SK-N-SH (cell line): ENCODE measurements around the gene OTOA. TPM values are rescaled to one million over a fixed set of nuclear protein-coding genes. Genes with fewer than 3 reads are reported as not detected.

ENCODE experiments used
- CTCF ChIA-PET: fragments of 300-600, 350-600 bp; formaldehyde crosslinking; extraction: SDS; loops from one replicate; lab custom pipeline; 2021; lab: Yijun Ruan, JAX
- POLR2A ChIA-PET: fragments of 350-600 bp; sonication (Branson Sonifier 250); formaldehyde crosslinking; extraction: SDS; loops from one replicate; lab custom pipeline; 2020; ENCODE audit warnings: antibody characterized with exemption, inconsistent platforms; lab: Yijun Ruan, JAX
- DNase-seq: peaks from one replicate; pipeline ENCODE4 v3.0.0; 2012
- H2AFZ ChIP-seq: fragments of 200-600 bp; sonication (generic); 2 replicates; pipeline ENCODE4 v1.8.1; 2016; ENCODE audit warnings: antibody characterized with exemption, mild to moderate bottlenecking, low read depth
- H3F3A ChIP-seq: fragments of 200-600 bp; sonication (generic); replicated peaks from 2 replicates; pipeline ENCODE3; 2016; ENCODE audit warnings: antibody characterized with exemption, mild to moderate bottlenecking; ENCODE audit not compliant: insufficient read depth
- H3K27ac ChIP-seq, 2 experiments: fragments of 200-500 bp in 1 of 2; fragments of 200-600 bp in 1 of 2; sonication (Bioruptor generic) in 1 of 2; sonication (generic), shearing (Covaris generic) in 1 of 2; 2 replicates each; pipeline versions ENCODE4 v1.5.1 to v1.6.1; 2014 to 2016; ENCODE audit warnings: low read depth in 2 of 2, inconsistent platforms in 1 of 2, low read length in 1 of 2, mild to moderate bottlenecking in 1 of 2, mixed read lengths in 1 of 2
- H3K27me3 ChIP-seq: fragments of 200-600 bp; sonication (generic), shearing (Covaris generic); 2 replicates; pipeline ENCODE4 v1.6.1; 2016; ENCODE audit warnings: mixed run types; ENCODE audit not compliant: insufficient read depth
- H3K36me3 ChIP-seq, 2 experiments: fragments of 200-500 bp in 1 of 2; fragments of 200-600 bp in 1 of 2; sonication (Bioruptor generic) in 1 of 2; sonication (generic) in 1 of 2; replicated peaks in 1 of 2; 2 replicates each; pipeline versions ENCODE3 to v1.5.1; 2014 to 2016; ENCODE audit warnings: low read length in 1 of 2, mild to moderate bottlenecking in 1 of 2; ENCODE audit not compliant: insufficient read depth in 2 of 2, control insufficient read depth in 1 of 2
- H3K4me1 ChIP-seq, 2 experiments: fragments of 200-500 bp in 1 of 2; fragments of 200-600 bp in 1 of 2; sonication (Bioruptor generic) in 1 of 2; sonication (generic), shearing (Covaris generic) in 1 of 2; 2 replicates each; pipeline versions ENCODE4 v1.5.1 to v1.6.1; 2014 to 2016; ENCODE audit warnings: low read depth in 1 of 2, low read length in 1 of 2, mixed run types in 1 of 2; ENCODE audit not compliant: insufficient read depth in 2 of 2, control insufficient read depth in 1 of 2
- H3K4me2 ChIP-seq: fragments of 200-600 bp; sonication (generic), shearing (Covaris generic); 2 replicates; pipeline ENCODE4 v1.6.1; 2017; ENCODE audit warnings: mixed run types
- H3K4me3 ChIP-seq, 2 experiments: fragments of 200-500 bp in 1 of 2; fragments of 200-600 bp in 1 of 2; sonication (Bioruptor generic) in 1 of 2; sonication (generic), shearing (Covaris generic) in 1 of 2; 2 replicates each; pipeline versions ENCODE4 v1.5.1 to v1.8.1; 2014 to 2016; ENCODE audit warnings: low read depth in 2 of 2, inconsistent platforms in 1 of 2, low read length in 1 of 2, mild to moderate bottlenecking in 1 of 2, mixed read lengths in 1 of 2, moderate library complexity in 1 of 2
- H3K79me2 ChIP-seq: fragments of 200-600 bp; sonication (generic); 2 replicates; pipeline ENCODE4 v1.8.1; 2017; ENCODE audit warnings: mild to moderate bottlenecking; ENCODE audit not compliant: insufficient read depth
- H3K9ac ChIP-seq: fragments of 200-600 bp; sonication (generic); 2 replicates; pipeline ENCODE4 v1.6.1; 2017; ENCODE audit warnings: mixed run types
- H3K9me2 ChIP-seq: fragments of 200-600 bp; sonication (generic); 2 replicates; pipeline ENCODE4 v1.6.1; 2017; ENCODE audit warnings: mixed run types
- H3K9me3 ChIP-seq: fragments of 200-600 bp; sonication (generic); 2 replicates; pipeline ENCODE4 v1.6.1; 2017; ENCODE audit warnings: mixed run types, mild to moderate bottlenecking, moderate library complexity
- H4K20me1 ChIP-seq: fragments of 200-600 bp; sonication (generic); 2 replicates; pipeline ENCODE4 v1.6.1; 2017; ENCODE audit warnings: mild to moderate bottlenecking, mixed run types; ENCODE audit not compliant: insufficient read depth
- CHD2 ChIP-seq: fragments of 150-350 bp; IDR thresholded peaks from 2 replicates; pipeline ENCODE4 v1.6.1; 2018; ENCODE audit warnings: low read length; ENCODE audit not compliant: partially characterized antibody
- EZH2phosphoT487 ChIP-seq: fragments of 200-600 bp; sonication (generic); IDR thresholded peaks from 2 replicates; pipeline ENCODE4 v1.6.1; 2017; ENCODE audit warnings: low read depth, mixed run types, mild to moderate bottlenecking, antibody characterized with exemption, moderate library complexity, borderline replicate concordance
- FOXM1 ChIP-seq: IDR thresholded peaks from 2 replicates; pipeline ENCODE4 v1.4.0; 2012; ENCODE audit warnings: low read depth, mild to moderate bottlenecking
- GATA2 ChIP-seq: sonication (generic); formaldehyde crosslinking; IDR thresholded peaks from 2 replicates; pipeline ENCODE4 v1.5.0; 2020; ENCODE audit warnings: mild to moderate bottlenecking, missing genetic modification reagents
- IRF3 ChIP-seq: fragments of 150-350 bp; IDR thresholded peaks from 2 replicates; pipeline ENCODE4 v1.6.1; 2016; ENCODE audit warnings: mild to moderate bottlenecking, low read depth, low read length
- JUND ChIP-seq: IDR thresholded peaks from 2 replicates; pipeline ENCODE4 v1.4.0; 2012
- MAX ChIP-seq: IDR thresholded peaks from 2 replicates; pipeline ENCODE4 v1.4.0; 2012; ENCODE audit warnings: low read depth
- NFIC ChIP-seq: IDR thresholded peaks from 2 replicates; pipeline ENCODE4 v1.4.0; 2012; ENCODE audit warnings: borderline replicate concordance
- PBX3 ChIP-seq: IDR thresholded peaks from 2 replicates; pipeline ENCODE4; 2012
- POLR2AphosphoS5 ChIP-seq: IDR thresholded peaks from 2 replicates; pipeline ENCODE4 v1.6.1; 2012; ENCODE audit warnings: low read depth, low read length
- RAD21 ChIP-seq: IDR thresholded peaks from 2 replicates; pipeline ENCODE4 v1.6.1; 2012; ENCODE audit warnings: mild to moderate bottlenecking, low read length
- REST ChIP-seq: IDR thresholded peaks from 2 replicates; pipeline ENCODE4 v1.6.1; 2012; ENCODE audit warnings: mild to moderate bottlenecking, low read depth, low read length, moderate library complexity
- SIN3A ChIP-seq: IDR thresholded peaks from 2 replicates; pipeline ENCODE4 v1.6.1; 2012; ENCODE audit warnings: low read depth, mild to moderate bottlenecking, low read length, moderate library complexity, borderline replicate concordance
- TAF1 ChIP-seq: IDR thresholded peaks from 2 replicates; pipeline ENCODE4 v1.6.1; 2012; ENCODE audit warnings: low read depth, mild to moderate bottlenecking, low read length, moderate library complexity, borderline replicate concordance
- TEAD4 ChIP-seq: IDR thresholded peaks from 2 replicates; pipeline ENCODE4 v1.4.0; 2012; ENCODE audit warnings: mild to moderate bottlenecking, borderline replicate concordance; ENCODE audit not compliant: insufficient read depth
- YY1 ChIP-seq: IDR thresholded peaks from 2 replicates; pipeline ENCODE4 v1.4.0; 2012; ENCODE audit warnings: low read depth, mild to moderate bottlenecking
- ZBTB33 ChIP-seq: IDR thresholded peaks from 2 replicates; pipeline ENCODE4 v1.4.0; 2012; ENCODE audit warnings: low read depth, borderline replicate concordance
- whole genome bisulfite sequencing: methylation state at CpG from one replicate; pipeline ENCODE4 v1.1.6; 2017; ENCODE audit warnings: low lambda C conversion rate; 5-methylcytosine and 5-hydroxymethylcytosine counted together
- polyA plus RNA-seq, 3 experiments: library from polyadenylated mRNA; depleted of rRNA; stranded (reverse); fragments of >200 nt; gene quantifications; 2 replicates each; pipeline ENCODE4 v1.2.3, GENCODE V29; 2012

OTOA gene
- polyA plus RNA-seq, 1 of the 3 experiments (the other 2 are of a cell fraction): 0.02 TPM

- CTCF ChIA-PET: interaction anchor here (6.7 kb wide), 1 partner anchor 9 kb away, joined by 54 read pairs; no protein-coding TSS in a partner anchor
Measured at GRCh38 chr16:21717608-21718007, 53.8 kb downstream of the OTOA start.

More at GRCh38 chr16:21717608-21718007, 53.8 kb downstream of the OTOA start:
- TF ChIP-seq SIN3A (no peak), MAX (no peak), YY1 (no peak), NFIC (no peak), TEAD4 (no peak), ZBTB33 (no peak), POLR2AphosphoS5 (no peak), REST (no peak), EZH2phosphoT487 (no peak), FOXM1 (no peak), GATA2 (no peak), JUND (no peak), PBX3 (no peak), CHD2 (no peak), TAF1 (no peak), IRF3 (no peak), RAD21 (no peak)
- TF ChIP-seq, all 33 proteins: peak for 0
- H3K4me1 ChIP-seq: no peaks in the 10 kb centered on the region
- H3K79me2 ChIP-seq: no peaks in the 10 kb centered on the region
- WGBS: 63% methylated on average over 10 of the region's 10 CpGs
- H3K9ac ChIP-seq: no peak overlapping the region
- H4K20me1 ChIP-seq: no peaks in the 10 kb centered on the region
- no peak overlapping the region for H2AFZ ChIP-seq
- no peaks in the 10 kb centered on the region for H3F3A ChIP-seq
- DNase-seq: no peak
- H3K9me2 ChIP-seq: no peaks in the 10 kb centered on the region
- no peak overlapping the region for H3K27ac ChIP-seq
- no peak overlapping the region for H3K4me2 ChIP-seq
- H3K36me3 ChIP-seq: no peaks in the 10 kb centered on the region
- POLR2A ChIA-PET: no interaction called here
- H3K27me3 ChIP-seq: no peaks in the 10 kb centered on the region; the same call in 1 of the 2 replicates
- H3K4me3 ChIP-seq: no peak overlapping the region
- H3K9me3 ChIP-seq: no peaks in the 10 kb centered on the region
